ENCODE measurements around the gene CPM.

GRCh38 chr12:68809190-68810026 is 123.6 kb downstream of the CPM start:
- TF ChIP-seq CTCF (IDR thresholded peaks at IDR 0.05) = no peak
- no peak for TF ChIP-seq POLR2A (IDR thresholded peaks at IDR 0.05)
